Breast epithelium (tissue), 3 donors: ENCODE measurements around the gene ZNF618.

Experiments used
- POLR2A ChIP-seq: fragments of 450-650 bp; IDR thresholded peaks from one replicate; pipeline ENCODE4 v1.6.1; 2016; ENCODE audit warnings: antibody characterized with exemption, mild to moderate bottlenecking, moderate library complexity
- TF ChIP-seq, protein P1 (sequence below), 3 donors: fragments of 450-650 bp; IDR thresholded peaks; one replicate each; pipeline ENCODE4 v1.5.1; 2016 to 2017; ENCODE audit warnings: antibody characterized with exemption in 3 of 3, mild to moderate bottlenecking in 3 of 3, moderate library complexity in 3 of 3

DNA sequence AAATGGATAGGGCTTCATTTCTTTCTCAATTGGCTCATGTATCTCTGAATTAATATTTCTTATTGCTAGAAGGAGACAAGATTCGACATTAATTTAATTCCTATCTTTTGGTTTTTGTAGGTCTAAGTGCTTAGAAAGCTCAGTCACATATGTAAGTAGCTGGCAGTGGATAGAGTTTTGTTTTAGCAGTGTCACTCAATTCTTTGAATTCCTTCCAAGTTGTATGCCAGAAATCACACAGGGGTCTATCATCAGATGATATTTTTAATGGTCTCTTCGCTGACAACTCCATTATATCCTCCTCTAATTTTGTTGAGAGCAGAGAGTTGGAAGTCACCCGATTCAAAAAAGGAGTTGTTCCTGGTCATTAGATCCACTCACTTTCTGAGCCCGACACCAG, 119.3 kb downstream of the ZNF618 start:
- TF ChIP-seq, protein P1, sequence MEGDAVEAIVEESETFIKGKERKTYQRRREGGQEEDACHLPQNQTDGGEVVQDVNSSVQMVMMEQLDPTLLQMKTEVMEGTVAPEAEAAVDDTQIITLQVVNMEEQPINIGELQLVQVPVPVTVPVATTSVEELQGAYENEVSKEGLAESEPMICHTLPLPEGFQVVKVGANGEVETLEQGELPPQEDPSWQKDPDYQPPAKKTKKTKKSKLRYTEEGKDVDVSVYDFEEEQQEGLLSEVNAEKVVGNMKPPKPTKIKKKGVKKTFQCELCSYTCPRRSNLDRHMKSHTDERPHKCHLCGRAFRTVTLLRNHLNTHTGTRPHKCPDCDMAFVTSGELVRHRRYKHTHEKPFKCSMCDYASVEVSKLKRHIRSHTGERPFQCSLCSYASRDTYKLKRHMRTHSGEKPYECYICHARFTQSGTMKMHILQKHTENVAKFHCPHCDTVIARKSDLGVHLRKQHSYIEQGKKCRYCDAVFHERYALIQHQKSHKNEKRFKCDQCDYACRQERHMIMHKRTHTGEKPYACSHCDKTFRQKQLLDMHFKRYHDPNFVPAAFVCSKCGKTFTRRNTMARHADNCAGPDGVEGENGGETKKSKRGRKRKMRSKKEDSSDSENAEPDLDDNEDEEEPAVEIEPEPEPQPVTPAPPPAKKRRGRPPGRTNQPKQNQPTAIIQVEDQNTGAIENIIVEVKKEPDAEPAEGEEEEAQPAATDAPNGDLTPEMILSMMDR (IDR thresholded peaks at IDR 0.05) = no peak
- TF ChIP-seq POLR2A = no peak
